Lower leg skin (tissue), 4 donors: ENCODE data around the gene GLB1L2. TPM values are rescaled to one million over a fixed set of nuclear protein-coding genes. Genes with fewer than 3 reads are reported as not detected.

Source experiments
- DNase-seq, 2 donors: peaks; one replicate each; pipeline ENCODE4 v3.0.0-alpha.2; 2019; ENCODE audit warnings: low spot score in 2 of 2
- H3K4me3 ChIP-seq: fragments of 200-600 bp; sonication (generic); 2 replicates; pipeline ENCODE4 v1.5.1; 2017; ENCODE audit warnings: mild to moderate bottlenecking, low read depth; ENCODE audit not compliant: poor library complexity, severe bottlenecking
- POLR2A ChIP-seq, 2 donors: fragments of 450-650 bp; IDR thresholded peaks; one replicate each; pipeline ENCODE4 v1.6.1; 2016 to 2017; ENCODE audit warnings: antibody characterized with exemption in 2 of 2, mild to moderate bottlenecking in 1 of 2, moderate library complexity in 1 of 2
- WGBS, 2 donors: methylation state at CpG; one replicate each; pipeline ENCODE4 v1.1.5; 2018; 5-methylcytosine and 5-hydroxymethylcytosine counted together
- intact Hi-C: fragments of 100-400 bp; cut with DNase I; formaldehyde crosslinking; loops from one replicate; pipeline ENCODE4 v1.15.0; 2023; ENCODE audit warnings: low total_unique reads
- total RNA-seq, 4 donors: library from RNA; depleted of rRNA; stranded (reverse); fragments of >200 nt; gene quantifications; one replicate each; pipeline ENCODE4 v1.1.0, GENCODE V29; 2016
- TF ChIP-seq, protein P1 (sequence below), 3 donors: fragments of 450-650 bp; IDR thresholded peaks; one replicate each; pipeline ENCODE4 v1.5.1; 2016; ENCODE audit warnings: antibody characterized with exemption in 3 of 3, mild to moderate bottlenecking in 3 of 3, moderate library complexity in 2 of 3

GLB1L2 gene
- total RNA-seq, 4 donors from 2014 or later: 9.1 to 21.6 (median 15.1) TPM

DNA sequence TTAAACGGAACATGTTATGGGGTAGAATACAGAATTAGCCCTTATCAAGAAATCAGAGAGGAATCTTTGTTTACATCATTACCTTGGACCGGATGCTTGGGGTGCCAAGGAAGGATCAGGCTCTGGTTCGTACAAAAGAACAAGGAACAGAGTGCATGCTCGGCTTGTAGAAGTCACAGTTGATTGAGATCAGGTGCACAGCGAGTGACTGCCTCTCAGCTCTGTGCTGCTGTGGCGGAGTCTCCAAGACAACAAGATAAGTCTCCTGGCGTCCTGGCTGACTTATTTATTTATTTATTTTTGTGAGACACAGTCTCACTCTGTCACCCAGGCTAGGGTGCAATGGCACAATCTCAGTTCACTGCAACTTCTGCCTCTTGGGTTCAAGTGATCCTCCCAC, 31.8 kb downstream of the GLB1L2 start:
- 68 to 70% methylated on average over 7 of the region's 7 CpGs for WGBS, 2 donors
- DNase-seq: no peak
- intact Hi-C loops: no loop called here
- no peak overlapping the region for H3K4me3 ChIP-seq
- no peak for TF ChIP-seq POLR2A (IDR thresholded peaks at IDR 0.05)
- TF ChIP-seq, protein P1, sequence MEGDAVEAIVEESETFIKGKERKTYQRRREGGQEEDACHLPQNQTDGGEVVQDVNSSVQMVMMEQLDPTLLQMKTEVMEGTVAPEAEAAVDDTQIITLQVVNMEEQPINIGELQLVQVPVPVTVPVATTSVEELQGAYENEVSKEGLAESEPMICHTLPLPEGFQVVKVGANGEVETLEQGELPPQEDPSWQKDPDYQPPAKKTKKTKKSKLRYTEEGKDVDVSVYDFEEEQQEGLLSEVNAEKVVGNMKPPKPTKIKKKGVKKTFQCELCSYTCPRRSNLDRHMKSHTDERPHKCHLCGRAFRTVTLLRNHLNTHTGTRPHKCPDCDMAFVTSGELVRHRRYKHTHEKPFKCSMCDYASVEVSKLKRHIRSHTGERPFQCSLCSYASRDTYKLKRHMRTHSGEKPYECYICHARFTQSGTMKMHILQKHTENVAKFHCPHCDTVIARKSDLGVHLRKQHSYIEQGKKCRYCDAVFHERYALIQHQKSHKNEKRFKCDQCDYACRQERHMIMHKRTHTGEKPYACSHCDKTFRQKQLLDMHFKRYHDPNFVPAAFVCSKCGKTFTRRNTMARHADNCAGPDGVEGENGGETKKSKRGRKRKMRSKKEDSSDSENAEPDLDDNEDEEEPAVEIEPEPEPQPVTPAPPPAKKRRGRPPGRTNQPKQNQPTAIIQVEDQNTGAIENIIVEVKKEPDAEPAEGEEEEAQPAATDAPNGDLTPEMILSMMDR (IDR thresholded peaks at IDR 0.05): no peak

DNA sequence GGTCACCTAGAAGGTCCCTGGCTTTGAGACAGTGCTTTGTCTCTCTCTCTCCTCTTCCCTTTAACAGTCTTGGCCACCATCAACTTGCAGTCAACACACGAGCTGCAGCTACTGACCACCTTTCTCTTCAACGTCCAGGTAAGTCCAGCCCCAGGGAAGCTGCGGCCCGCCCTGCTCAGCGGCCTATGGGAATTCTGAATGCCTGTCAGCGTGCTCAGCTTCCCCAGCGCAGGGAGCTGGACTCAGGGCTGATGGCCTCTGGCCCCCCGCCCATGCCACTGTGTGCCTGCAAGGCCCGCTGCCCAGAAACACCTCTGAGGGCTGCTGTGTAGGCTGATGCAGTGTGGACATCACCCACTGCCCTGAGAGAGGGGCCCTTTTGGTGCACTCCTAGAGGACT, 32.5 kb downstream of the GLB1L2 start:
- intact Hi-C loops: no loop called here
- no peak for DNase-seq
- WGBS, 2 donors: 80 to 90% methylated on average over 9 of the region's 9 CpGs
- no peak for TF ChIP-seq POLR2A (IDR thresholded peaks at IDR 0.05)
- TF ChIP-seq, protein P1 (IDR thresholded peaks at IDR 0.05): no peak
- no peak overlapping the region for H3K4me3 ChIP-seq

DNA sequence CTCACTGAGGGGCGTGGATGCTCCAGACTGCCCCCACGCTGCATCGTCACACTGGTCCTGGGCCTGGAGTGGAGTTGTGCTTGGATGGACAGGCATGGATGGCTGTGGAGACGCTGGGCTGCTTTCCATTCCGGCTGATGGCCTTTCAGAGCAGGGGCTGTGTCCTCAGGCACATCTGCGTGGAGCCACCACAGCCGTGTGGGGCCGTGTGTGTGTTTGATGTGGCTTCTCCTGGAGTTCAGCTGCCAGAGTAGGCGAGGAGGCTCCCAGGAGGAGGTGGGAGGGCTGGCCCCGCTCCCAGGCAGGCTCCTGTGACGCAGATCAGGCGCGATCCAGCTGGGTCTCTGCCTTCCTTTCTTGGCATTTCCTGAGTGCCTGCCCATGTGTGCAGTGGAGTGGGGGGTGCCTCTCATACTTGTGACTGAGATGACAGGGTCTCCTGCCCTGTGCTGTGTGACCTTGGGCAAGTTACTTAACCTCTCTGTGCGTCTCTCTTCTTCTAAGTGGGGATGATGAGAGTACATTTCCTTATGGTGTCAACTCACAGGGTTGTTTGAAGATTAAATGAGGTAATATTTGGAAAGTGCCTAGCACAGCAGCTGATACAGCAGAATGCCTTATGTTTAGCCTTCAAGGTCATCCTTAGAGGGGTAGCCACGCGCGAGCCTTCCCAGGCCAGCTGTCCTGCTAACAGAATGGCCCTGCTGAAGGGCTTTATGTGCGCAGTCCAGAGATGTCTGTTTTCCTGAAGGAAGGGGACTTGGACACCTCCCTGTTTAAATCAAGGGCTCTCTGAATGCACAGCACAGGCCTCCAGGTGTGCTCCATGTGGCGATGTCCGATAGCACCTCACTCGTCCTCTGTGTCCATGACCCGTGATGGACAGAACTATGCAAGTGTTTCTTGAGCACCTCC, 33.5 kb downstream of the GLB1L2 start:
- intact Hi-C loops: no loop called here
- 61 to 71% methylated on average over 14 to 21 of the region's 22 CpGs for WGBS, 2 donors
- no peak for DNase-seq

DNA sequence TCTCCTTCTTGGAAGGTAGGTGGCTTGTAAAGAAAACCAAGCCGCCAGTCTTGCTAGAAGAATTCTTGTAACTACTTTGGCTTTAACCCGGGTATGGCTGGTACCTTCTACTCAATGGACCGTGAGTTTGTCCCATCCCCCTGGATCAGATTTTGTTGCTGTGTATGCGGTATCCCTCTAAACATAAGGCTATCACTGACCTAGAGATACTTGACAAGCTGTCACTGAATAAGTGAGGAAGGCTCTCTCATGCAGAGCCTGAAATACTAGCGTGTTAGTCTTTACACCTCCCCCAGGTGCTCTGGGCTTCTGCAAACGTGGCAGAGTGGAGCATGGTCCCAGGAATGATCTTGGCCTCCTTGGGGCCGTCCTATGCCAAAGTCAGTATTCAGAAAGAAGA, 34.5 kb downstream of the GLB1L2 start:
- WGBS, 2 donors: 78 to 85% methylated on average over 7 of the region's 7 CpGs
- no peak for DNase-seq
- intact Hi-C loops: no loop called here
- no peak overlapping the region for H3K4me3 ChIP-seq
- no peak for TF ChIP-seq POLR2A (IDR thresholded peaks at IDR 0.05)
- TF ChIP-seq, protein P1 (IDR thresholded peaks at IDR 0.05): no peak

More for the DNA sequence above, 33.5 kb downstream of the GLB1L2 start:
- H3K4me3 ChIP-seq: no peak overlapping the region
- TF ChIP-seq POLR2A (IDR thresholded peaks at IDR 0.05): no peak
- TF ChIP-seq, protein P1 (IDR thresholded peaks at IDR 0.05): no peak

DNA sequence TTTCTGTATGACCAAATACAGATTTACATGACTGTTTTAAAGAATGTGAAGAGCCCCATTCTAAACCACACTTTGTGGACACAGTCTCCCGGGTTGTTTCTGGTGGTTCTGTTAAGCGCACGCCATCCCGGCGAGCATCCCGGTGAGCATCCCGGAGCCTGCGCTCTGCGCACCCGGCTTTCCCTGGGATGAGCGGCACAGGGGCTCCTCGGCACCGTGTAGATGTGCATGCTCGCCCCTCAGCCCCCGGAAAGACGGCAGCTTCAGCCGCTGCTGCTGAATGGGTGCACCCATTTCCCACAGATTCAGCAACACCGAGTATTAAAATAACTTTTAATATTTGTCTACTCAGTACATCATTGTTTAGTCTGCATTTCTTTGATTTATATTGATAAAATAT, 36.0 kb downstream of the GLB1L2 start:
- 92 to 94% methylated on average over 18 of the region's 18 CpGs for WGBS, 2 donors
- no peak overlapping the region for H3K4me3 ChIP-seq
- no peak for DNase-seq
- intact Hi-C loops: no loop called here
- TF ChIP-seq POLR2A (IDR thresholded peaks at IDR 0.05): no peak
- TF ChIP-seq, protein P1 (IDR thresholded peaks at IDR 0.05): no peak
